Breast epithelium (tissue), 3 donors: ENCODE measurements around the gene PIK3R1.

ENCODE experiments used
- POLR2A ChIP-seq: fragments of 450-650 bp; IDR thresholded peaks from one replicate; pipeline ENCODE4 v1.6.1; 2016; ENCODE audit warnings: antibody characterized with exemption, mild to moderate bottlenecking, moderate library complexity
- TF ChIP-seq, protein P1 (sequence below), 3 donors: fragments of 450-650 bp; IDR thresholded peaks; one replicate each; pipeline ENCODE4 v1.5.1; 2016 to 2017; ENCODE audit warnings: antibody characterized with exemption in 3 of 3, mild to moderate bottlenecking in 3 of 3, moderate library complexity in 3 of 3

DNA sequence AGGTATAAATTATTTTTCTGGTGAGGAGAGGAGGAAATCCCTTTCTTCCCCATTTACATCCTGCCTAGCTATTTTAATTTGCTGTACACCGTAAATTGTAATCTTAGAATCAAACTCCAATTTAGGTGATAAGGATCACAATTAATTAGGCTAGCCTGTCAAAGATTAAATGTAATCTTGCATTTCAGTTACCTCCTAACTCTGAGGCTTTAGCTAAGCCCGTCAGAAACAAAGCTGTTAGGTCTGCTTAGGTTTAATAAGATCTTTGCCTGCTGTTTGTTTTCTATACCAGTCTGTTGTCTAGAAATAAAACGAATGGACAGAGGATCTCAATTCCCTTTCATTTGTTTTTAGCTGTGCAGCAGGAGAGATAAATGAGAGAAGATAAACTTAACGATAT, 51.5 kb downstream of the PIK3R1 start:
- TF ChIP-seq, protein P1, sequence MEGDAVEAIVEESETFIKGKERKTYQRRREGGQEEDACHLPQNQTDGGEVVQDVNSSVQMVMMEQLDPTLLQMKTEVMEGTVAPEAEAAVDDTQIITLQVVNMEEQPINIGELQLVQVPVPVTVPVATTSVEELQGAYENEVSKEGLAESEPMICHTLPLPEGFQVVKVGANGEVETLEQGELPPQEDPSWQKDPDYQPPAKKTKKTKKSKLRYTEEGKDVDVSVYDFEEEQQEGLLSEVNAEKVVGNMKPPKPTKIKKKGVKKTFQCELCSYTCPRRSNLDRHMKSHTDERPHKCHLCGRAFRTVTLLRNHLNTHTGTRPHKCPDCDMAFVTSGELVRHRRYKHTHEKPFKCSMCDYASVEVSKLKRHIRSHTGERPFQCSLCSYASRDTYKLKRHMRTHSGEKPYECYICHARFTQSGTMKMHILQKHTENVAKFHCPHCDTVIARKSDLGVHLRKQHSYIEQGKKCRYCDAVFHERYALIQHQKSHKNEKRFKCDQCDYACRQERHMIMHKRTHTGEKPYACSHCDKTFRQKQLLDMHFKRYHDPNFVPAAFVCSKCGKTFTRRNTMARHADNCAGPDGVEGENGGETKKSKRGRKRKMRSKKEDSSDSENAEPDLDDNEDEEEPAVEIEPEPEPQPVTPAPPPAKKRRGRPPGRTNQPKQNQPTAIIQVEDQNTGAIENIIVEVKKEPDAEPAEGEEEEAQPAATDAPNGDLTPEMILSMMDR (IDR thresholded peaks at IDR 0.05): no peak
- TF ChIP-seq POLR2A: no peak
